RKO (cell line): ENCODE data around the gene SHLD2.
"Not testable (repeated sequence)": the region's sequence is repeated elsewhere in the genome, so short reads cannot be mapped to it uniquely, and the experiment has no call there.

ENCODE experiments used
- DNase-seq: peaks from one replicate; pipeline ENCODE4 v3.0.0-alpha.2; 2016; ENCODE audit warnings: low spot score

SHLD2 gene

GRCh38 chr10:87094373-87095235 is at the start of gene SHLD2, which contains the start of gene GLUD1:
Gene SHLD2, plus strand, starts transcription at chr10:87095206. Its CDS starts 56,149 bp downstream, at chr10:87151355.
Gene GLUD1, minus strand, starts transcription at chr10:87094843. Its CDS starts 74 bp downstream, at chr10:87094769.
- peak; percentile 94 for DNase-seq

- DNase-seq, result no peak
Observed at GRCh38 chr10:87045434-87045938, 49.5 kb upstream of the SHLD2 start.

GRCh38 chr10:87053111-87053510 is 41.9 kb upstream of the SHLD2 start:
- DNase-seq, result no peak

DNA sequence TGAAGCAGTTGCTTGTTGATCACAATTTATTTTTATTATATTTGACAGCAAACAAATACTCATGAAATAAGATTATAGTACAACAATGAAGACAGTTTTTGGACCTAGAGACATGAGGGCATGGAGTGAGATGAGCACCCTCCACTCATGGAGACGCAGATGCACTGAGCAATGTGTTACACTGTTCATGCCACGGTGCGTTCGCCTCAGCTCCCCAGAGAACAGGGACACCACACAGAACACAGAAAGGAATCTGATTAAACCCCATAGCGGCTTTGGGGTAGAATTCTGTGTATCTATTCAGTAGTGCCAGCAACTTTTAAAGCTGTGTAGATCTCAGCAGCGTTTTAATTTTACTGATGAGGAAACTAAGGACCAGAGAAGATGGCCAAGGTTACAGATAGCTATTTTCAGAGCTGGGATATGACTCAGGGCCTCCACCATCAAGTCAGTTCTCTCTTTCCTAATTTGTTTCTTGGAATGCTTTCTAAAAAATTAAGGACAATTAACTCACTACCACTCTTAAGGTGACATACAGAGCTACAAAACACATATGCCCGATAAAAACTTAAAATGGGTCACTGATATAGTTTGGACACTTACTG is 41.3 kb upstream of the SHLD2 start:
- DNase-seq, result no peak

GRCh38 chr10:87054373-87055295 is 40.4 kb upstream of the SHLD2 start:
- no peak for DNase-seq

GRCh38 chr10:87058171-87058570 is 36.8 kb upstream of the SHLD2 start:
- no peak for DNase-seq

DNA sequence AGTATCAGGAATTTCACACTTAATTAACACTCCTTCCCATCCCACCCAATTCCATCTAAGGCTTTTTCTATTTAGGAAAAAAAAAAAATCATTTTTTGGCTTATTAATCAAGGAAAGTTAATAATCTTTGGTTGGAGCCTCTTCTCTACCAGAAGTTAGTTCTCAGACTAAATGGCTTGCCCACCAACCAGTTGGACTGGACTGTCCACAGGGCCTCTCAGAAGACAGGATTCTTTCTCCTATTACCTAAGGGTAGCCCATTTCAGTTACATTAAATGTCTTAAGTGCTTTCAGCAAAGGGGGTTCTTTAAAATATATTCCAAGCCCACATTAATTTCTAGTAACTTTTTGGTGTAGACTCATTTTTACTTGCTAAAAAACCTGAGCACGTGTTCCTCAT is 35.6 kb upstream of the SHLD2 start:
- DNase-seq, result no peak

DNA sequence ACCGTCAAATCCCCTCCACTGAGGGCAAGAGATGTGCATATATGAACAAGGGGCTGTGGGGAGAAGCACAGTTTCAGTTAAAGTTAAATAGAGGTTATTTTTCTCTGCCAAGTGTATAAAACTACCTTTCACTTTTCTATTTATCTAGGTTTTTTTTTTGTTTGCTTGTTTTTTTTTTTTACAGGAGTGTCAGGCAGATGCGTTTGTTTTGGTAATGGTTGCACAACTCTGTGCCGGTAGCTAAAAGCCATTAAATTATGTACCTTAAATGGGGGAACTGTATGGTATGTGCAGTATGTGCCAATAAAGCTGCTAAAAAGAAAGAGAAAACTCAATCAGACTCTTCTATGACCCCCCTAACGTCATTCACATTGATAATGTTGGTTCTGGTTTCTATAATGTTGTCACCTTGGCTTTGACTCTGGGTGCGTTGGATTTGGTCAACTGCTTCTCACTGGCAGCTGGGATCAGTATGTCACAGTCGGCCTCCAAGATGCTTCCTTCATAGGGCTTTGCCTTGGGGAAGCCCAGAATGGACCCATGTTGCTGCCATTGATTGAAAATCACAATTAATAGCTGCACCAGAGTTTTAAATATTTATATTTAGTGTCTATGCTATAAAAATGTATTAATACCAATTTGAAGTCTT is 34.6 kb upstream of the SHLD2 start:
- DNase-seq, result no peak

GRCh38 chr10:87064651-87065050 is 30.4 kb upstream of the SHLD2 start:
- DNase-seq, result no peak

GRCh38 chr10:87066178-87066577 is 28.8 kb upstream of the SHLD2 start:
- no peak for DNase-seq

DNA sequence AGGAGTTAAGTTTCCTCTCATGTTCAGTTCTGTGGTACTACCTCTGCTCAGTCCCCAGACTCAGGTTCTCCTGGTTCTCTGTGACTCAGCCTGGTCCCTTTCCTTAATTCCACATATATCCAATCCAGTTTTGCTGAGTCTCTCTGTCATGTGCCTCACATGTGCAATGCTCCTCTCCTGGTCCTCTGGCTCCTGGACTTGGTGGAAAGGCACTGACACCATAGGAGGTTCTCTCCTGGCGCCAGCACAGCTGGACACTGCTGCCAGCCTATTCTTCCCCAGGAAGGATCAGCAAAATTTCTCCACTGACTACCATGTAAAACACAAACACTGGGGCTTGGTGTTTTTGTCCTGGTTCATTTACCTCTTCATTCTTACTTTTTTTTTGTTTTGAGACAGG is 28.1 kb upstream of the SHLD2 start:
- no peak for DNase-seq

DNA sequence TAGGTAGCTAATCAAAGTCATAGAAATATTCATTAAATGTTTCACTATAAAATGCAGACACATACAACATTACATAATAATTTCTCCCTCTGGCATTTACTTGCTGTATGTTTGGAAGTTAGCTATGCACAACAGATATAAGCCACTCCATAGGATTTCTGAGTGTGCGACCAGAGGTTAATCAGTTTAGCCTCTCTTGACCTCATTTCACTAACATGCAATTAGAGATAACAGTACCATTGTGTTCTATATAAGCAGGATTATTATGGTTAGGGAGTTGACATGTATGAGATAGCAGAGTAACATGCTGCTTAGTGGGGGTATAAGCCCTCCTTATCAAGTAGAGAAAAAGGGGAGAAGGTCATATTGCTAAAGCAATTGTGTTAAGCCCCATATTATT is 26.7 kb upstream of the SHLD2 start:
- no peak for DNase-seq

GRCh38 chr10:87072449-87072848 is 22.6 kb upstream of the SHLD2 start:
- no peak for DNase-seq

DNA sequence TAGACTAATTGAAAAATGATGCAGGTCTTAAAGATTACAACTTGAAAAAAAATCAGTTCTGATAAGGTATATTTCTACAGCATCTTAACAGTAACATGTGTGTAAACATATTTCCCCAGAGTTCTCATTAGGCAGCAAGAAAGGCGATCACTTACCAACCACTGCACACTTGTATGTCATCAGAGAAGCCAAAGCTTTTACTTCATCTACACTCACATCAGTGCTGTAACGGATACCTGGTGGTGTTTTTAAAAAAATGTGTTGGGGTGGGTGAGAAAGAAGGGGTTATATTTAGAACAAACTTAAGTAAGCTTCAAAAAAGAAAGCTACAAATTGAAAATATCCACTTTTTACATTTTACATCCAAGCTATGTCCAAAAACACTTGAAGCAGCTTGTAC is 18.6 kb upstream of the SHLD2 start:
- not testable (repeated sequence) for DNase-seq

GRCh38 chr10:87079106-87079836 is 15.7 kb upstream of the SHLD2 start:
- DNase-seq, result no peak

DNA sequence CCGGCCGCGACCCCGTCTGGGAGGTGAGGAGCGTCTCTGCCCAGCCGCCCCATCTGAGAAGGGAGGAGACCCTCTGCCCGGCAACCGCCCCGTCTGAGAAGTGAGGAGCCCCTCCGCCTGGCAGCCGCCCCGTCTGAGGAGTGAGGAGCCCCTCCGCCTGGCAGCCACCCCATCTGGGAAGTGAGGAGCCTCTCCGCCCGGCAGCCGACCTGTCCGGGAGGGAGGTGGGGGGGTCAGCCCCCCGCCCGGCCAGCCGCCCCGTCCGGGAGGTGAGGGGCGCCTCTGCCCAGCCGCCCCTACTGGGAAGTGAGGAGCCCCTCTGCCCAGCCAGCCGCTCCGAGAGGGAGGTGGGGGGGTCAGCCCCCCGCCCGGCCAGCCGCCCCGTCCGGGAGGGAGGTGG is 14.4 kb upstream of the SHLD2 start:
- not testable (repeated sequence) for DNase-seq

DNA sequence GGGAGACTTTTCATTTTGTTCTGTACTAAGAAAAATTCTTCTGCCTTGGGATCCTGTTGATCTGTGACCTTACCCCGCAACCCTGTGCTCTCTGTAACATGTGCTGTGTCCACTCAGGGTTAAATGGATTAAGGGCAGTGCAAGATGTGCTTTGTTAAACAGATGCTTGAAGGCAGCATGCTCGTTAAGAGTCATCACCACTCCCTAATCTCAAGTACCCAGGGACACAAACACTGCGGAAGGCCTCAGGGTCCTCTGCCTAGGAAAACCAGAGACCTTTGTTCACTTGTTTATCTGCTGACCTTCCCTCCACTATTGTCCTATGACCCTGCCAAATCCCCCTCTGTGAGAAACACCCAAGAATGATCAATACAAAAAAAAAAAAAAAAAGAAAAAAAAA is 13.4 kb upstream of the SHLD2 start:
- not testable (repeated sequence) for DNase-seq

DNA sequence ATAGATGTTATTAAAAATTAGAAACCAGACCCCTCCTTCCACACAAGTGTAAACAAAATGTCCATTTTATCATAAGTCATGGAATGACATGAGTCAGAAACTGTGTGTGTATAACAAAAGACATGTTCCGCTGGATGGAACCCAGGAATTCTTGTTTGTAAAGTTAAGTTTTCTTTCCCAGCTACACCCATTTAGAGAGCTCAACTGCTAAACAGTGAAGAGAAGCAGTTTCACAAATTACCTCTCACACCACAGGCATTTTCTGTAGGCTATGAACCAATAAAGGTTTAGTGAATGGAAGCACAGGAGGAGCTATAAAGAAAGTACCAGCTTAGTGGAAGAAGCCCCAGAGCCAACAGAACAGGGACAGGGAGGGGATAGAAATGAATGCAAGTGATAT is 12.8 kb upstream of the SHLD2 start:
- DNase-seq, result not testable (repeated sequence)

- not testable (repeated sequence) for DNase-seq
Observed at GRCh38 chr10:87083576-87084290, 11.3 kb upstream of the SHLD2 start.

DNA sequence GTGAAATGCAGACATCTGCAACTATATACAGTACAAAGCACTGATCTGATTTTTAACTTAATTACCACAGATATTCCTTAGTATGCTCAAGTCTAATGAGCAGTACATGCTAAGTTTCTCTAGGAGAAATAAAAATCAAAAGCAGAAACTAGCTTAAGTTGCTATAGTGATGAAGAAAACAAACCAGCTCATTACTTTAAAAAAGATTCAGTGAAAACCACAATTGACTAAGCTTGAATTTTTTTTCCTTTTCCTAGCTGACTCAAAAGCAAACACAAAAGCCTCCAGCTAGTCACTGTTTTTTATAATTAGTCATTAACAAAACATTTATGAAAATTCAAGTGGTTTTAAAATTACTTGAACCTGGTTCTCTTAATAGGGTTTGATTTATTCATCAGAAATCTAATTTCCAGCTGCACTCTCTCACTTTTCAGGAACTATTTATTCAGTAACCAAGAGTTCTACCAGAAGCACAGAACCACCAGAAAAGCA is 10.7 kb upstream of the SHLD2 start:
- DNase-seq, result peak; percentile 75
